Caco-2 (cell line): ENCODE results near the gene NCAPH2. TPM values are rescaled to one million over a fixed set of nuclear protein-coding genes. Genes with fewer than 3 reads are reported as not detected.

Source experiments
- BruUV-seq: library from RNA; stranded (reverse); fragments of 400-500 nt; replicated peaks from 2 replicates; lab custom pipeline; 2021; lab: Mats Ljungman, UMichigan
- CTCF ChIA-PET: fragments of 300-600 bp; sonication (Branson Sonifier 250); formaldehyde crosslinking; loops from one replicate; lab custom pipeline; 2022; ENCODE audit warnings: antibody characterized with exemption; lab: Charles Lee
- POLR2A ChIA-PET: fragments of 300-600 bp; sonication (Branson Sonifier 250); formaldehyde crosslinking; loops from one replicate; lab custom pipeline; 2022; ENCODE audit warnings: antibody characterized with exemption; lab: Charles Lee
- DNase-seq, 2 experiments: peaks; one replicate each; pipeline versions ENCODE4 v3.0.0 to v3.0.0-alpha.2; 2020 to 2022
- H3K27me3 ChIP-seq: replicated peaks from 2 replicates; pipeline ENCODE4 v1.6.0; 2011; ENCODE audit warnings: low read length; ENCODE audit not compliant: control insufficient read depth, insufficient read depth
- H3K36me3 ChIP-seq: 2 replicates; pipeline ENCODE4 v1.5.1; 2011; ENCODE audit warnings: low read length; ENCODE audit not compliant: control insufficient read depth, insufficient read depth
- H3K4me1 ChIP-seq: fragments of 250-450 bp; sonication (Bioruptor Pico); 2 replicates; pipeline ENCODE4 v1.5.1; 2020; ENCODE audit warnings: mild to moderate bottlenecking
- H3K4me3 ChIP-seq: 2 replicates; pipeline ENCODE4 v1.5.1; 2011; ENCODE audit warnings: low read depth, mild to moderate bottlenecking, control low read depth, low read length
- H3K9me3 ChIP-seq: fragments of 250-450 bp; sonication (Bioruptor Pico); 2 replicates; pipeline ENCODE4 v1.5.1; 2020; ENCODE audit warnings: mild to moderate bottlenecking, moderate library complexity
- H3K27ac Mint-ChIP-seq: one replicate; pipeline ENCODE4 v1.8.0; 2022; ENCODE audit warnings: mixed read lengths; ENCODE audit not compliant: unreplicated experiment
- H3K27me3 Mint-ChIP-seq: one replicate; pipeline ENCODE4 v1.8.0; 2022; ENCODE audit warnings: mixed read lengths; ENCODE audit not compliant: insufficient read depth, unreplicated experiment
- H3K36me3 Mint-ChIP-seq: one replicate; pipeline ENCODE4 v1.8.0; 2022; ENCODE audit warnings: mild to moderate bottlenecking, mixed read lengths; ENCODE audit not compliant: insufficient read depth, unreplicated experiment
- H3K4me1 Mint-ChIP-seq: one replicate; pipeline ENCODE4 v1.8.0; 2022; ENCODE audit warnings: low read depth, mixed read lengths; ENCODE audit not compliant: unreplicated experiment
- H3K4me3 Mint-ChIP-seq: one replicate; pipeline ENCODE4 v1.8.0; 2022; ENCODE audit warnings: mild to moderate bottlenecking, moderate library complexity, mixed read lengths; ENCODE audit not compliant: unreplicated experiment
- H3K9me3 Mint-ChIP-seq: one replicate; pipeline ENCODE4 v1.8.0; 2022; ENCODE audit warnings: mixed read lengths; ENCODE audit not compliant: unreplicated experiment
- intact Hi-C: fragments of 100-400 bp; cut with micrococcal nuclease; formaldehyde crosslinking; loops from one replicate; pipeline ENCODE4 v1.10.0; 2022; ENCODE audit not compliant: unreplicated experiment
- total RNA-seq: library from RNA; stranded (reverse); gene quantifications from 2 replicates; pipeline ENCODE4 v1.2.3, GENCODE V29; 2022
- TF ChIP-seq, protein P1 (sequence below), 2 experiments: fragments of 200-600 bp in 1 of 2; IDR thresholded peaks; 1 replicate in 1 of 2; 2 replicates in 1 of 2; pipeline versions ENCODE4 v1.5.1 to v1.8.0; 2011 to 2022; ENCODE audit warnings: antibody characterized with exemption in 1 of 2, control low read depth in 1 of 2, inconsistent platforms in 1 of 2, low read depth in 1 of 2, low read length in 1 of 2, mild to moderate bottlenecking in 1 of 2, moderate library complexity in 1 of 2; ENCODE audit not compliant: insufficient read depth in 1 of 2, severe bottlenecking in 1 of 2, unreplicated experiment in 1 of 2

The NCAPH2 gene
- total RNA-seq, 1 experiment from 2014 or later: 88.9 TPM

DNA sequence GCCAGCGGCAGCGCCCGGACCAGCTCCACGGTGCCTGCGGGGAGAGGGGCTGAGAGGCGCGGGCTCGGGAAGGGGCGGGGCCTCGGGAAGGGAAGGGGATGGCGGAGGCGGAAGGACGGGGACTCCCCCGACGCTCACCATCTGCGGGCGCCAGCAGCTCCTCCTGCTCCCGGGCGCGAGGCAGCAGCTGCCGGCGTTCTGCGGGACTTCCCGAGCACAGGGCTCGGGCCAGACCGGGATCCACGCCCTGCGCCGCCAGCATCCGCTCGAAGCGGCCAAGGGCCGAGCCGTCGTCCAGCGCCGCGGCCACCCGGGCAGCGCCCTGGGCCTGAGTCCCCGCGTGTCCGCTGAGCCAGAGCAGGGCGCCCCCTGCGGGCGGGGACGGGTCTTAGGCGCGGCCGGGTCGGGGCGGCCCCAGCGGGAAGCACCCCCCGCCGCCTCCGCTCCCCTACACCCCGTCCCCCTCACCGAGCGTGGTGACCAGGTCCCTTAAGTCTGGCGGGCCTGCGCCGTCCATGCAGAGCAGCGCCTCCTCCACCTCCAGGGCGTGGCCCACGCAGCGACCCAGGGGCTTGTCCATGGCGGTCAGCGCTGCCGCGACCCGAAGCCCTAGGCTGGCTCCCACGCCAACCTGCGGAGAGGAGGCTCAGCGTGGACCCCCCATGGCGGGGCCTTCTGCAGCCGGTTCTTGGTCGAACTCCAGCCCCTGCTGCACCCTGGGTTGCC lies 18.2 kb downstream of the NCAPH2 start:
- no peaks in the 10 kb centered on the region for H3K9me3 Mint-ChIP-seq
- H3K4me3 Mint-ChIP-seq: peak overlapping the region; percentile 89
- peak overlapping the region; percentile 87 for H3K4me3 ChIP-seq
- CTCF ChIA-PET: interaction anchor here (0.6 to 3.2 kb wide), 18 partner anchors 9 to 416 kb away, joined by 3 to 43 read pairs (median 4); partner anchors contain the start of genes ARSA, CHKB, LMF2 and NCAPH2
- no TSS peak for BruUV-seq
- TF ChIP-seq, protein P1, sequence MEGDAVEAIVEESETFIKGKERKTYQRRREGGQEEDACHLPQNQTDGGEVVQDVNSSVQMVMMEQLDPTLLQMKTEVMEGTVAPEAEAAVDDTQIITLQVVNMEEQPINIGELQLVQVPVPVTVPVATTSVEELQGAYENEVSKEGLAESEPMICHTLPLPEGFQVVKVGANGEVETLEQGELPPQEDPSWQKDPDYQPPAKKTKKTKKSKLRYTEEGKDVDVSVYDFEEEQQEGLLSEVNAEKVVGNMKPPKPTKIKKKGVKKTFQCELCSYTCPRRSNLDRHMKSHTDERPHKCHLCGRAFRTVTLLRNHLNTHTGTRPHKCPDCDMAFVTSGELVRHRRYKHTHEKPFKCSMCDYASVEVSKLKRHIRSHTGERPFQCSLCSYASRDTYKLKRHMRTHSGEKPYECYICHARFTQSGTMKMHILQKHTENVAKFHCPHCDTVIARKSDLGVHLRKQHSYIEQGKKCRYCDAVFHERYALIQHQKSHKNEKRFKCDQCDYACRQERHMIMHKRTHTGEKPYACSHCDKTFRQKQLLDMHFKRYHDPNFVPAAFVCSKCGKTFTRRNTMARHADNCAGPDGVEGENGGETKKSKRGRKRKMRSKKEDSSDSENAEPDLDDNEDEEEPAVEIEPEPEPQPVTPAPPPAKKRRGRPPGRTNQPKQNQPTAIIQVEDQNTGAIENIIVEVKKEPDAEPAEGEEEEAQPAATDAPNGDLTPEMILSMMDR (IDR thresholded peaks at IDR 0.05; ENCODE audit: insufficient read depth in 1 of 2, low read depth in 1 of 2, low read length in 1 of 2, severe bottlenecking in 1 of 2, unreplicated experiment in 1 of 2): peak in 1 of 2 experiments; percentile 32
- POLR2A ChIA-PET: interaction anchor here (0.6 to 2.5 kb wide), 11 partner anchors 12 to 219 kb away, joined by 3 to 71 read pairs (median 4); partner anchors contain the start of genes ADM2, KLHDC7B, LMF2 and NCAPH2
- no peaks in the 10 kb centered on the region for H3K9me3 ChIP-seq
- H3K27ac Mint-ChIP-seq: peak overlapping the region; percentile 69
- H3K4me1 ChIP-seq: peaks cover 20% of the 10 kb centered on the region
- peaks cover 14% of the 10 kb centered on the region for H3K4me1 Mint-ChIP-seq
- no peaks in the 10 kb centered on the region for H3K27me3 Mint-ChIP-seq
- no peaks in the 10 kb centered on the region for H3K27me3 ChIP-seq
- H3K36me3 Mint-ChIP-seq: peaks cover 48% of the 10 kb centered on the region
- peak; percentile 83 for DNase-seq
- H3K36me3 ChIP-seq: no peaks in the 10 kb centered on the region
- intact Hi-C loops: loop anchor here (5.0 kb wide), 1 partner anchor 56 kb away; the partner anchor contains the start of gene CHKB

DNA sequence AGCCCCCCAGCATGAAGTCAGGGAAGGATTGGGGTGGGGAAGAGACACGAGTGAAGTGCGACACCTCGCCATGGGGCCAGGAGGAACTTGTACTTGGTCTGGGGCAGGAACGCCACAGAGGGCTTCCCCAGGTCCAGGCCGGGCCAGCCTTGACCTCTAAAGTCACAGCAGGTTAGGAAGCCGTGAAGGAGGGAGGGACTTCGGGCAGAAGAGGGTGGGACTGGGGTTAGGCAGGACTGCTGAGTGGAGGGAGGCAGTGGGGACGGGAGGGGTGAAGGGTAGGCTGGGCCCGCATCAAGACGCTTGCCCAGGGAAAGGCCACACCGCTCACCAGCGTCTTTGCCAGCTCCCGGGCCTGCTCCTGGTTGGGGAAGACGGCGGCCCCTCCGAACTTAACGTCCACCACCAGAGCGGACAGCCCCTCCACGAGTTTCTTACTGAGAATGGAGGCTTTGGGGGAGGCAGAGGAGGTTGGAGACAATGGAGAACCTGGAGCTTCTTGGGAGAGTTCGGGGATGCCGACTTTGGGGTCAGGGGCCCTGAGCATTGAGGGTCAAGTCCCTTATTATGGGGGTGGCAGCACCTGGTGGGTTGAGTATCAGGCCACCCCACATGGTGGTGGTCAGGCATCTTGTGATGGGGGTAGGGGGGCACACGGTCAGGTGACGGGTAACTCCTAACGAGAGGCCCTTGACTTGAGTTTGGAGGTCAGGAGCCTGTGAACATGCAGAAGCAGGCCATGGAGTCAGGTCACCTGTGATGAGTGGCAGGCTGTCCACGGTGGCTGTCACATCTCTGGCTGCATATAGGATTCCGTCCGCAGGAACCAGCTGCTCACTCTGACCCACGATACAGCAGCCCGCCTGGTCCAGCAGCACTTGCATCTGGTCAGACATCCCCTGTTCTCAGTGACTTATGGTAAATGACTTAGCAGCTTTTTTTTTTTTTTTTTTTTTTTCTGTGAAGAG lies 19.1 kb downstream of the NCAPH2 start:
- peak overlapping the region; percentile 89 for H3K4me3 Mint-ChIP-seq
- DNase-seq: peak; percentile 62 to 71
- H3K27me3 Mint-ChIP-seq: no peaks in the 10 kb centered on the region
- H3K9me3 ChIP-seq: no peaks in the 10 kb centered on the region
- TF ChIP-seq, protein P1 (IDR thresholded peaks at IDR 0.05; ENCODE audit: insufficient read depth in 1 of 2, low read depth in 1 of 2, low read length in 1 of 2, severe bottlenecking in 1 of 2, unreplicated experiment in 1 of 2): no peak
- ChIA-PET POLR2A (interaction anchor here (0.6 kb wide), 1 partner anchor 101 kb away, joined by 5 read pairs; no protein-coding TSS in a partner anchor), CTCF (interaction anchor here (0.6 to 1.4 kb wide), 2 partner anchors 9 to 19 kb away, joined by 3 to 4 read pairs; partner anchors contain the start of genes LMF2 and NCAPH2)
- H3K4me1 ChIP-seq: peaks cover 20% of the 10 kb centered on the region
- H3K4me3 ChIP-seq: peak overlapping the region; percentile 87
- H3K9me3 Mint-ChIP-seq: no peaks in the 10 kb centered on the region
- BruUV-seq: TSS peak; percentile 8
- peaks cover 14% of the 10 kb centered on the region for H3K4me1 Mint-ChIP-seq
- no peaks in the 10 kb centered on the region for H3K36me3 ChIP-seq
- H3K27me3 ChIP-seq: no peaks in the 10 kb centered on the region
- intact Hi-C loops: loop anchor here (5.0 kb wide), 1 partner anchor 55 kb away; the partner anchor contains the start of gene CHKB
- H3K36me3 Mint-ChIP-seq: peaks cover 53% of the 10 kb centered on the region
- H3K27ac Mint-ChIP-seq: peak overlapping the region; percentile 69
